MM.1S (cell line): Measurements from ENCODE around the gene PAK2.

ENCODE experiments used
- CTCF ChIP-seq: fragments of 300-600 bp; sonication (generic); IDR thresholded peaks from 2 replicates; pipeline ENCODE4 v1.5.1; 2016; ENCODE audit warnings: antibody characterized with exemption, low read length, mixed read lengths
- EZH2 ChIP-seq: fragments of 300-600 bp; sonication (generic); optimal IDR thresholded peaks from 2 replicates; pipeline ENCODE3; 2017; ENCODE audit warnings: low read depth, mild to moderate bottlenecking, antibody characterized with exemption, low read length, mixed read lengths

DNA sequence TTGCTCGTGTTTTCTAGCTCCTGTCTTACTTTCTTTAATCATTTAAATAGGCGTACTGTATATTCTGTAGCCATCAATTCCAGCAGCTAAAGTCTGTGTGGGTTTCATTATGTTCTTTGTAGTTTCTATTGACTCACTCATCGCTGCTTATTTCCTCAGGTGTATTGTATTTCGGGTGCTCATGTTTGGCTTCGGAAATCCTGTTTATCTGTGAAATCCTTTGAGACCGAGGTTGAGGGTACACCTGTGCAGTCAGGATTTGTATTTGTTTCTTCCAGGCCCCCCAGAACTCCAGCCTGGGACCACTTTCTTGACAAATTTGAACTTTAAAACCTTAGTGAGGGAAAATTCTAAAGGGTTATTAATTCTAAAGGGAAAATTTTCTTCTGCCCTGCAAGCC, 2.0 kb upstream of the PAK2 start:
- TF ChIP-seq CTCF: no peak
- TF ChIP-seq EZH2: no peak
